Measurements from ENCODE around the gene SH2D3A. TPM values are rescaled to one million over a fixed set of nuclear protein-coding genes. Genes with fewer than 3 reads are reported as not detected.

The SH2D3A gene
- 10 to 100 TPM; 10.1 to 19.6 (median 13.5) TPM for total RNA-seq
- polyA plus RNA-seq: 10 to 100 TPM; 31.9 to 33.0 TPM

DNA sequence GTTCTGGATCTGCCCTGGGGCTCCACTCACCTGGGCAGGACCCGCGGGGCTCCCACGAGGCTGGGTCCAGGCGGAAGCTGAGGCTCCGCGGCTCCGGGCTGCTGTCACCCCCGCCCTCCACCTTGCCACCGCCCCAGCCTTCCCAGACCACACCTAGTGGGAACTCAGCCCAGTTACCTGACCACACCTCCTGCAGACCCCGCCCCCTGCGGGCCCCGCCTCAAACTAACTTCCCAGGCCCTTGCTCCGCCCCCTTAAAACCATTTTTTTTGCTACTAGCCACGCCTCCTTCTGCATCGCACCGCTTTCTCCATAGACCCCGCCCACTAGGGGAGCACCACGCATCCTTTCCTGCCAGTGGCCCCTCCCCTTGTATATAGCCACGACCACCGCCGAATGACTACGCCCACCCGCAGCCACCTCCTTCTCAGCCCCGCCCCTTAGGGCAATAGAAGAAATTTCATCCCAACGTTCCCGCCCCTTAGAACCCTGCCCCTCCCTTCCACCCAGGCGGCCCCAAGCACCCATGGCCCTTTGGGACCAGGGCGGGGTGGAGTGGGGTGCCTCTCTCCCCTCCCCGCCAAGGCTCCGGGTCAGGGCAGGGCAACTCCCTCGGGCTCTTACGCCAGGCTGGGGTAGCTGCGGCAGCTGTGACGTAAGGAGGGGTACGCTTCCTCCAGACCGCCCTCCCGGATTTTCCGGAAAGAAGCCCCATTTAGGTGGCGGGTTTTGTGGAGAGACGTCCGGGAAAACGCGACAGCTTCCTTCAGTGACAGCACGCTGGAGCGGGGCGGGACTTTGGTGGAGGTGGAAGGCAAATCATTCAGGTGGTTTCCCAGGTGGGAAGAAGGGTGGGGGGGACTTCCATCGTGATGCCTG, at the start of gene SH2D3A:
Gene SH2D3A, minus strand, starts transcription at position 79 of the 879 bp plus-strand sequence. CDS start 3,687 bp downstream, outside the sequence.
- intact Hi-C loops (cut with DNase I): no loop called here
- Histone ChIP-seq H3K27ac (peak within 1 kb of the TSS; percentile 31 to 85 (median 83)), H3K9me3 (no peaks in the 10 kb centered on the region), H3K27me3 (no peaks in the 10 kb centered on the region), H3K4me1 (peaks cover 0 to 9% (median 8%) of the 10 kb centered on the region in 3 donors), H3K36me3 (no peaks in the 10 kb centered on the region), H3K4me3 (peak within 1 kb of the TSS; percentile 44 to 69 (median 46))
- 5% methylated on average over 45 to 47 of the region's 47 CpGs for WGBS, 2 donors
- ATAC-seq (peak; percentile 87 to 93 (median 92)), FAIRE-seq (no peak), DNase-seq (peak; percentile 93 to 98 (median 95))
- TF ChIP-seq, protein P1, sequence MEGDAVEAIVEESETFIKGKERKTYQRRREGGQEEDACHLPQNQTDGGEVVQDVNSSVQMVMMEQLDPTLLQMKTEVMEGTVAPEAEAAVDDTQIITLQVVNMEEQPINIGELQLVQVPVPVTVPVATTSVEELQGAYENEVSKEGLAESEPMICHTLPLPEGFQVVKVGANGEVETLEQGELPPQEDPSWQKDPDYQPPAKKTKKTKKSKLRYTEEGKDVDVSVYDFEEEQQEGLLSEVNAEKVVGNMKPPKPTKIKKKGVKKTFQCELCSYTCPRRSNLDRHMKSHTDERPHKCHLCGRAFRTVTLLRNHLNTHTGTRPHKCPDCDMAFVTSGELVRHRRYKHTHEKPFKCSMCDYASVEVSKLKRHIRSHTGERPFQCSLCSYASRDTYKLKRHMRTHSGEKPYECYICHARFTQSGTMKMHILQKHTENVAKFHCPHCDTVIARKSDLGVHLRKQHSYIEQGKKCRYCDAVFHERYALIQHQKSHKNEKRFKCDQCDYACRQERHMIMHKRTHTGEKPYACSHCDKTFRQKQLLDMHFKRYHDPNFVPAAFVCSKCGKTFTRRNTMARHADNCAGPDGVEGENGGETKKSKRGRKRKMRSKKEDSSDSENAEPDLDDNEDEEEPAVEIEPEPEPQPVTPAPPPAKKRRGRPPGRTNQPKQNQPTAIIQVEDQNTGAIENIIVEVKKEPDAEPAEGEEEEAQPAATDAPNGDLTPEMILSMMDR (IDR thresholded peaks at IDR 0.05): no peak

DNA sequence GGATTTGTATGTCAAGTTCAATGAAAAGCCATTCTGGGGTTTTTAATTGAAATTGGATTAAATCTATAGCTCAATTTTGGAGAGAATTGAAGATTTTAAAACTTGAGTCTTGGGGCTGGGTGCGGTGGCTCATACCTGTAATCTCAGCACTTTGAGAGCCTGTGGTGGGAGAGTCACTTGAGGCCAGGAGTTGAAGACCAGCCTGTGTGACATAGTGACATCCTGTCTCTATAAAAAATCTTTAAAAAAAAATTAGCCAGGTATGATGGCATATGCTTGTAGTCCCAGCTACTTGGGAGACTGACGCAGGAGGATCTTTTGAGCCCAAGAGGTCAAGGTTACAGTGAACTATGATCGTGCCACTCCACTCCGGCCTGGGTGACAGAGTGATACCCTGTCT, 46.4 kb upstream of the SH2D3A start:
- H3K36me3 ChIP-seq: no peaks in the 10 kb centered on the region
- H3K27ac ChIP-seq: no peak overlapping the region
- no peaks in the 10 kb centered on the region for H3K27me3 ChIP-seq
- H3K4me3 ChIP-seq: no peak overlapping the region
- ATAC-seq (no peak), DNase-seq (no peak), FAIRE-seq (no peak)
- H3K9me3 ChIP-seq: no peaks in the 10 kb centered on the region
- TF ChIP-seq, protein P1 (IDR thresholded peaks at IDR 0.05): no peak
- WGBS, 2 donors: 50 to 65% methylated on average over 4 of the region's 4 CpGs
- intact Hi-C loops (cut with DNase I): no loop called here
- H3K4me1 ChIP-seq: no peaks in the 10 kb centered on the region

DNA sequence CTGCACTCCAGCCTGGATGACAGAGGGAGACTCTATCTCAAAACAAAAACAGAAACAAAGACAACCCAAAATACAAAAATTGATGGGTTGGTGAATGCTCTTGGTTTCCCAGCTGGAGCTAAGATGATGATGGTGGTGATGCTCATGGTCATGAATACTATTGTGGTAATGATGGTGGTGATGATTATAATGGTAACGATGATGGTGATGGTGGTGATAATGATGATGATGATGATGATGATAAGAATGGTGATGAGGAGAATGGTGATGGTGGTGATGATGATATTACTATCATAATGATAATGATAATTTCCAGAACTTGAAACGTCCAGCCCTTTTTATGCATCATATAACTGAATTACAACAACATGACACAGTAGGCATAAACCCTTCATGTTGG, 45.4 kb upstream of the SH2D3A start:
- no peak overlapping the region for H3K4me3 ChIP-seq
- no peaks in the 10 kb centered on the region for H3K36me3 ChIP-seq
- WGBS, 2 donors: 69 to 71% methylated on average over 2 of the region's 2 CpGs
- ATAC-seq (no peak), FAIRE-seq (no peak), DNase-seq (no peak)
- H3K9me3 ChIP-seq: no peaks in the 10 kb centered on the region
- intact Hi-C loops (cut with DNase I): no loop called here
- no peak overlapping the region for H3K27ac ChIP-seq
- no peaks in the 10 kb centered on the region for H3K4me1 ChIP-seq
- H3K27me3 ChIP-seq: no peaks in the 10 kb centered on the region
- TF ChIP-seq, protein P1 (IDR thresholded peaks at IDR 0.05): no peak

DNA sequence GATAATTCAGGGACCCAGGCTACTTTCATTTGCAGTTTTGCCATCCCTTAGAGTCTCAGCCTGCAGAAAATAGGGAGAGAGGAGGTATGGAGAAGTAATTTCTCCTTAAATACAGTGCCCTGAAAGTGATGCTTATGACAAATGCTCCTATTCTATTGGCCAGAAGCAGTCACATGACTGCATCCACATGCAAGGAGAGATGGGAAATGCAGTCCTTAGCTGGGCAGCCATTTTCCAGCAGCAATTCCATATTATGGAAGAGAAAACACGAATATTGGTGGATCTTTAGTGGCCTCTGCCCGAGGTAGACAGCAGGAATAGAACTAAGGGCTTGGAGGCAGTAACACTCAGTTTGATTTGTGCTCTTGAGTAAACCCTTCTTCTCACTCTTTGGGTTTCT, 44.7 kb upstream of the SH2D3A start:
- no peak for FAIRE-seq

More for the DNA sequence above, 44.7 kb upstream of the SH2D3A start:
- intact Hi-C loops (cut with DNase I): no loop called here
- TF ChIP-seq, protein P1 (IDR thresholded peaks at IDR 0.05): no peak
- Histone ChIP-seq H3K4me3 (no peak overlapping the region), H3K27ac (no peak overlapping the region), H3K36me3 (no peaks in the 10 kb centered on the region), H3K9me3 (no peaks in the 10 kb centered on the region), H3K4me1 (no peaks in the 10 kb centered on the region), H3K27me3 (no peaks in the 10 kb centered on the region)
- 18 to 23% methylated on average over 2 of the region's 2 CpGs for WGBS, 2 donors
- no peak for DNase-seq
- peak in 2 of 4 donors; percentile 29 to 50 for ATAC-seq

All from pancreas (tissue), 10 donors.